Measurements from ENCODE around the gene PDLIM1. TPM values are rescaled to one million over a fixed set of nuclear protein-coding genes. Genes with fewer than 3 reads are reported as not detected.
"Not testable (repeated sequence)": the region's sequence is repeated elsewhere in the genome, so short reads cannot be mapped to it uniquely, and the experiment has no call there.

The PDLIM1 gene
- total RNA-seq, 1 donor from 2014 or later: 405 TPM

GRCh38 chr10:95208702-95209391, 82.0 kb downstream of the PDLIM1 start:
- no peak for DNase-seq (ENCODE audit: low spot score)

GRCh38 chr10:95202865-95203264, 87.9 kb downstream of the PDLIM1 start:
- not testable (repeated sequence) for DNase-seq (ENCODE audit: low spot score)

- no peak for DNase-seq (ENCODE audit: low spot score)
Measured at GRCh38 chr10:95201736-95202135, 89.1 kb downstream of the PDLIM1 start.

DNA sequence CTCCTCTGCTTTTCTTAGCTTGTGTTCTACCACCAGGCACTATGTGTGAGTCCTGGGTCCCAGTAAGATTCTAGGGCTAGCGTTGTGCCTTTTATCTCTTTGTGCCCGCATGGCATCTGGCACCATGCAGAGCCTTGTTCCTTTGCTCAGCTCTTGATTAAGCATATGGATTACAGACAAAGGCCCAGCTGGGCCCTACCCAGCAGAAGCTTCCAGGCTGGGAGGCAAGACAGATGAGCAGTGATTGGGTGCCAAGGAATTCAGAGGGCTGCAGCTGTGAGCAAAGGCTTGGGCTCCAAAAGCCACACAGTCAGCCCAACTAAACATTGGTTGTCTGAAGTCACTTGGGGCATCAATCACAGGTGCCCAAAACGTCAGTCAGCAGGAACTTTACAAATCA, 94.8 kb downstream of the PDLIM1 start:
- no peak for DNase-seq (ENCODE audit: low spot score)

GRCh38 chr10:95193944-95194343, 96.9 kb downstream of the PDLIM1 start, which contains the start of gene ACSM6:
Gene ACSM6, plus strand, starts transcription at chr10:95194238. Its CDS starts 248 bp downstream, at chr10:95194486.
- no peak for DNase-seq (ENCODE audit: low spot score)

- DNase-seq (ENCODE audit: low spot score): no peak
Measured at GRCh38 chr10:95188593-95188992, 102.2 kb downstream of the PDLIM1 start.

DNA sequence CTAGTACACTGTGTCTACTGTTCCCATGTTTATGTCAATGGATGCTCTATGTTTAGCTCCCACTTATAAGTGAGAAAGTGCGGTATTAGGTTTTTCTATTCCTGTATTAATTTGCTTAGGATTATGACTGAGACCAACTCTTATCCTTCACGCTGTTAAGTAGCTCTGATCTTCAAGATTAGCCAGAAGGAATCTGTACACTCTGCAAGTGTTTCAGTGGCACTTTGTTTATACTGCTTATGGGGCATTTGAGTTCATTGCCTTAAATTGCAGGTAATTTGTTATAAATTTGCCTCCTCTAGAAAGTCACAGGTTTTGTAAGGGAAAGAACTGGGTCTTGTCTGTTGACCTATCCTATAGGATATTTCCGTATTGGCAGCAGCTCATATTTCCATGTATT, 103.2 kb downstream of the PDLIM1 start:
- DNase-seq (ENCODE audit: low spot score): no peak

Other genes with a start within 250 kb of the PDLIM1 start
- gene CYP2C8, start 221.5 kb downstream of the PDLIM1 start, total RNA-seq: 1.6 TPM
- 1.8 TPM for gene ACSM6, start 96.8 kb downstream of the PDLIM1 start, total RNA-seq

Data from ureter (tissue), 1 donor.